KOPT-K1 (cell line): ENCODE measurements around the gene HBP1.
"Not testable (repeated sequence)": the region's sequence is repeated elsewhere in the genome, so short reads cannot be mapped to it uniquely, and the experiment has no call there.

ENCODE experiments used
- H3K27ac ChIP-seq: fragments of 200-600 bp; sonication (generic); 2 replicates; pipeline ENCODE4 v1.5.1; 2016; ENCODE audit warnings: antibody characterized with exemption, mild to moderate bottlenecking, low read depth, low read length; ENCODE audit not compliant: poor library complexity, severe bottlenecking
- H3K36me3 ChIP-seq: fragments of 200-600 bp; sonication (generic); 2 replicates; pipeline ENCODE4 v1.5.1; 2017; ENCODE audit warnings: antibody characterized with exemption, mild to moderate bottlenecking, low read length, moderate library complexity; ENCODE audit not compliant: insufficient read depth
- H3K9me3 ChIP-seq: fragments of 200-600 bp; sonication (generic); 2 replicates; pipeline ENCODE4 v1.5.1; 2017; ENCODE audit warnings: antibody characterized with exemption, low read length, mild to moderate bottlenecking; ENCODE audit not compliant: insufficient read depth, poor library complexity, severe bottlenecking

Gene HBP1, protein sequence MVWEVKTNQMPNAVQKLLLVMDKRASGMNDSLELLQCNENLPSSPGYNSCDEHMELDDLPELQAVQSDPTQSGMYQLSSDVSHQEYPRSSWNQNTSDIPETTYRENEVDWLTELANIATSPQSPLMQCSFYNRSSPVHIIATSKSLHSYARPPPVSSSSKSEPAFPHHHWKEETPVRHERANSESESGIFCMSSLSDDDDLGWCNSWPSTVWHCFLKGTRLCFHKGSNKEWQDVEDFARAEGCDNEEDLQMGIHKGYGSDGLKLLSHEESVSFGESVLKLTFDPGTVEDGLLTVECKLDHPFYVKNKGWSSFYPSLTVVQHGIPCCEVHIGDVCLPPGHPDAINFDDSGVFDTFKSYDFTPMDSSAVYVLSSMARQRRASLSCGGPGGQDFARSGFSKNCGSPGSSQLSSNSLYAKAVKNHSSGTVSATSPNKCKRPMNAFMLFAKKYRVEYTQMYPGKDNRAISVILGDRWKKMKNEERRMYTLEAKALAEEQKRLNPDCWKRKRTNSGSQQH

DNA sequence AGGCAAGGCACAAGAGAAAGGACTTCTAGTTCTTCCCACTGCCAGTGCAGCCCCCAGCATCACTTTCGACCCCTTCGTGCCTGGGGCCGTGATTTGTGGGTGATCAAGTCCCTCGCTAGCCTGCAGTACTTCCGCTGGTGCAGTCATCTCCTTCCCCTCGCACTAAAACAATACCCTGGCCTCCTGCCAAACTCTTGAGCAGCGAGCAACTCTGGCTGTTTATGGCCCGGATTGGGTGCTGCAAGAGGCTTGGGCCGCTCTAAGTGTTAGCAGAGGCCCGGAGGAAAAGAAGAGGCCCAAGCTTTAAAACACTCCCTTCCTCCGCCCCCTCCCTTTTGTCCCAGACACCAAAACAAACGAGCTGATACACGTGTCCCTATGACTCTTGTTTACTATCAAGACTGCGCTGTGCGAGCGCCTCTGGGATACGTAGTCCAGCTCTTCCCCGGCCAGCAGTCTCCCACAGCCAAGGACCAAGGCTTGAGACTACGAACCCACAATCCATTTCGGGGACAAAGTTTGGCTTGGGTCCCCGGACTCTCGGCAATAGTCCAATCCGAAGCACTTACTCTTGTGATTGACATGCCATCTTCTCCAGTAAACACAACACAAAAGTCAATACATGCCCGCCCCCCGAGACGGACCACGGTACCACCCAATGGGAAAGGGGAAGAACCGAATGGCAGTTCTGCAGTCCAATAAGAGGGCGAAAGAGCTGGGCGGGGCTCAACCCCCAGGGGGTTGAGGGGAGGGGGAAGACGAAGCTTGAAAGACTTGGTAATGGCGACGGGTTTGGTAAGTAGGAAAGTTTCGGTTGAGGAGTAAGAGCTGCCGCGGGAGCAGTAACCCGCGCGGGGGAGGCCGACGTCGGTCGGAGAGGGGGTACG, at the start of gene HBP1:
Gene HBP1, plus strand, starts transcription at position 771 of the 887 bp plus-strand sequence. CDS start 10,891 bp downstream, outside the sequence.
- H3K36me3 ChIP-seq, result no peaks in the 10 kb centered on the region
- H3K9me3 ChIP-seq, result no peaks in the 10 kb centered on the region
- peak within 1 kb of the TSS; percentile 76 for H3K27ac ChIP-seq

DNA sequence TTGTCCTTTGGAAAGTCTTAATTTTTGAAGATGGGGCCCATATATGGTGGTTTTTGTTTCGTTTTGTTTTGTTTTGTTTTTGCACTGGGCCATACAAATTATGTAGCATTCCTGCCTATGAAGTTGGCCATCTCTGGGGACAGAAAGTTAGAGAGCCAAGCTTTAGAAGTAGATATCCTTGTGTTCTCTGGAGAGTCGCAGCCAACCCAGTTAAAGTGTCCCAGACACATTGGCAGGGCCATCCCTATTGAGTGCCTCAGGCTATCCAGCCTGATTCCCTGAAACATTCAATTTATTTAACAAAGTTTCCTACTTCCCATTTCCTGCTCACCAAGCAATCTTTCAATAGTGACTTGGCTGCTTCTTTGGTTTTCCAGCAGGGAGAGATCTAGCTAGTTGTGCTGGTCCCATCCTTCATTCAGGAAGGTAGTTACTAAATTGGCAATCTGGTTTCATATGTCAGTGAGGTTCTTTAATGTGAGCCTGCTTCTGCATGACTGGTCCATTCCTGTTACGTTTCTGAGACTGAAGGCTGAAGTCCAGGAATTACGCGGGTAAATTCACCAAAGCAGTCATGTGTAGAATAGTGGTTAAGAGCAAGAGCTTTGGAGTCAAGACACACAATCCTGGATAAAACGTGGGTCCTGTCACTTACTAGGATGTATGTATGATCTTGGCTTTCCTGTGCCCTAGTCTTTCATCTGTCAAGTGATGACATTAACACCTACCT, 49.3 kb upstream of the HBP1 start:
- Histone ChIP-seq H3K36me3 (no peaks in the 10 kb centered on the region), H3K9me3 (no peaks in the 10 kb centered on the region), H3K27ac (no peak overlapping the region)

DNA sequence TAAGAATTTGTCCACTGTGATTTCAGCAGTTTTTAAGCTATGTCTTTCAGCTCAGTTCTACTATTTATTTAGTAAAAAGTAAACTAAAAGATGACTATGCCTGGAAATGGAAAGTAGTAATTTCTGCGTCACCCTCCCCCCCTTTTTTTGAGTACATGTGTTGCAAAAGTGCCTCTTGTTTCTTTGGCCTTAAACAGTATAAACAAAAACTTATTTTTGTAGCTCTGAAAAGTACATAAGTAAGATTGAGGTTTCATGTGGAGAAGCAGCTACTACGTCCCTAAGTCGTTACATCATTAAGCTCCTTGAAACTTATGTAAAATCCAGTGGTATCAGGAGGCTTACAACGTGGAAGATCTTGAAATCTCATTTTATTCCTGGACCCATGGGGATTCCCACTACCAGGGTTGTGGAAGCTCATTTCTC, 46.3 kb upstream of the HBP1 start:
- no peak overlapping the region for H3K27ac ChIP-seq
- no peaks in the 10 kb centered on the region for H3K36me3 ChIP-seq
- H3K9me3 ChIP-seq, result no peaks in the 10 kb centered on the region

DNA sequence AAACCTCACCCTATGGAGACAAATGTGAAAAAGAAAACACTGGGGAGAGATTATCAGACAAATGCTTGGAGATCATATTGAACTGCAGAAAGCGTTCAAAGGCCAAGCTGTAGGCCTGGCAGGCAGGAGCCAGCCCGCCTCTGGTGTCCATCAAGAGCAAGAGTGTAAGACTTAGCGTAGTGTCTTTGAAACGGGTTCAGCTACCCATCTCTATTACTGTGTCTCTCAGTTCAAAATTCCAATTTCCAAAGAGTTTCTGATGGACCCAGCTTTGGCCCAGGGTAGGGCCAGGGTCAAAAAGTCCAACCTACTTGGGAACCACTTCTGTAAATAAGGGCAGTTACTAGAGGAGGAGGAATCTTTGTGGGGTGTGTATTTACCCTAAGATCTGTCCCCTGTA, 45.4 kb upstream of the HBP1 start:
- Histone ChIP-seq H3K27ac (no peak overlapping the region), H3K9me3 (no peaks in the 10 kb centered on the region), H3K36me3 (no peaks in the 10 kb centered on the region)

DNA sequence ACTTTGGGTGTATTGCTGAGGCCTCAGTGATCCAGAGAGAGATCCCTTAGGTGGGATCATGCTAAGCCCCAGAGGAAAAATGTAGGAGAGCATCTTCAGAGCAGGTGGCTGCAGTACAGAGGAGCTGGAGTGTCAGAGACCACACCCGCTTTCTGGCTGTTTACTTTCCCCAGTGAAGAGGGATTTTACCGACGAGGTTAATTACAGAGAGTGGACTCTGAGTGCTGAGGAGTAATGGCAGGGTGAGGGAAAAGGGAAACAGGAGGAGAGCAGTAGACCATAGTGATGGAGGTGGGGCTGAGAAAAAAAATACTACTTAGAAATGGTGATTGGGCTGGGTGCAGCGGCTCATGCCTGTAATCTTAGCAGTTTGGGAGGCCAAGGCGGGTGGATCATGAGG, 43.3 kb upstream of the HBP1 start:
- Histone ChIP-seq H3K9me3 (no peaks in the 10 kb centered on the region), H3K36me3 (no peaks in the 10 kb centered on the region), H3K27ac (peak overlapping the region; percentile 69)

DNA sequence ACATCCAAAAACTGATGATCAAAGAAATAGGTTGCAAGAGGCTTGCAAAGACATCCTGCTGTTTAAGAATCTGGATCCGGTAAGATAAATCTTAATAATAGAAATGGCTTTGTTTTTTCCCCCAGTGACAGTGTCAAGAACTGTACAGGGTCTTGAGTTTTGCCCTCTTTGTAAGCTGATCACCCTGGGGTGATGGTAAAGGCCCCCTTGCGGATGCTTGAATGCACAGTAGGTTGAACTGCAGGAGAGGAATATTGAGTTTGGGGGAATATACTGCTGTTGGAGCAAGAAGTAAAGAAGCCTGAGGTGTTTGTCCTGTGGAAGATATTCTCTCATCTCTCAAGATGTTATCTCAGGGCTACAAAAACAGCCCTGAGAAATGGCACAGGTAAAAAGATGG, 40.6 kb upstream of the HBP1 start:
- Histone ChIP-seq H3K9me3 (no peaks in the 10 kb centered on the region), H3K36me3 (no peaks in the 10 kb centered on the region), H3K27ac (no peak overlapping the region)

DNA sequence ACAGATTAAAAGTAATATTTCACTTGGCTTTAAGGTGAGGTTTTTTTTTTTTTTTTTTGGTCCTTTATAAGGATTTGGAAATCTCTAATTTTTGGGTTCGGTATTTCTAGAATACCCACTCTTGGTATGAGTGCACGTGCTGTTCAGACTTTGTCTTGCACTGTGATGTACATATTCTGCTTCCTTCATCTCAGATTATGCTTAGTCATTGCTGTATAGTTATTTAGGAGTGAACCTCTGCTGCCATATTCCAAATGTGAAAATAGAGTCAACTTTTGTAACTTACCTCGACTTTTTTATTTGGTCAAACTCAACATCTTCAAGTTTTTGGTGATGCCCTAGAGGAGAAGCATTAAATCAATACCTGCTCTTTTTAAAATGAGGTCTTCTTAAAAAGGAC, 40.1 kb upstream of the HBP1 start:
- Histone ChIP-seq H3K27ac (no peak overlapping the region), H3K9me3 (no peaks in the 10 kb centered on the region), H3K36me3 (no peaks in the 10 kb centered on the region)

DNA sequence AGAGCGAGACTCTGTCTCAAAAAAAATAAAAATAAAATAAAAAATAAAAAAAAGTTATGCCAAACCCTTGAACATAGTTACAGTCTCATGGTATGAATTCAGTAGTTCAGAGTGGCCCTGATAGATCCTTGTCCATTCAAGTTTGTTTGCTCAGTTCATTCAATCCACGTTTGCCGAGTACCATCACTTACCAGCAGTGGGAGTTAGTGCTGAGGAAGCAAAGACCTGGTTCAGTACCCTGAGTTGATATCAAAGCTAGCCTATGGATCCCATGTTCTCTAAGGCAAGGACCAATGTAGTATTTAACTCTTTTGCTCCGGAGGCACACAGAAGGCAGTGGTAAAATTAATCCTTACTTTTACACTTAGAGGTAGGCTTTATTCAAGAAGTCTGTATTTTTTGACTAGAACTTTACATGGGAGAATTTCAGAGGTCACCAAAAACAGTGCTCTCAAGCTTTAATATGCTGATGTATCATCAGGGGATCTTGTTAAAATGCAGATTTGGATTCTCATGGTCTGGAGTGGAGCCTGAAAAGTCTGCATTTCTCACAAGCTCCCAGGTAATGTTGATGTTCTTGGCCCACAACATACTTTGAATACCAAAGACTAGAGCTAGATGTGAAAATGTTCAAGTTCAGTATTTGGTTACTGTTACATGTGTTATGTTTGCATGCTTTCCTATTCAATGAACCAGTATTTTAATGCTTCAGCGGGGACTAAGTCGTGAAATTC, 38.1 kb upstream of the HBP1 start:
- Histone ChIP-seq H3K9me3 (no peaks in the 10 kb centered on the region), H3K36me3 (no peaks in the 10 kb centered on the region), H3K27ac (no peak overlapping the region)

DNA sequence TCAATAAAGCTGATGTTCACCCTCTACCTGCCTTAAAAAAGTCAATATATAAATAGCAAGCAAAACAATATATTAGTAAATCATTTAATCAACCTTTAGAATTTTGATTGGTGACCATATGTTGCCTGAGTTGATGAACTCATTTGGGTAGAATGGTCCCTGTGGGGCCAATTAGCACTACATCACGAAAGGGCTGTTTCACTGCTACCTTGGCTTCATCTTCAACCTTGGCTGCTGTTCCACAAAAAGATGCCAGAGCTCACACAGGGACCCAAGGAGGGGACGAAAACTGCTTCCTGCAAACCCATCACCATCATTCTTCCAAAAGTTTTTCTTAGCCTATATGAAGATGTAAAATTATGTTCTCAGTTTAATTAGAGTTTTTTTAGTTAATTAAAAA, 35.4 kb upstream of the HBP1 start:
- Histone ChIP-seq H3K27ac (no peak overlapping the region), H3K9me3 (no peaks in the 10 kb centered on the region), H3K36me3 (no peaks in the 10 kb centered on the region)

DNA sequence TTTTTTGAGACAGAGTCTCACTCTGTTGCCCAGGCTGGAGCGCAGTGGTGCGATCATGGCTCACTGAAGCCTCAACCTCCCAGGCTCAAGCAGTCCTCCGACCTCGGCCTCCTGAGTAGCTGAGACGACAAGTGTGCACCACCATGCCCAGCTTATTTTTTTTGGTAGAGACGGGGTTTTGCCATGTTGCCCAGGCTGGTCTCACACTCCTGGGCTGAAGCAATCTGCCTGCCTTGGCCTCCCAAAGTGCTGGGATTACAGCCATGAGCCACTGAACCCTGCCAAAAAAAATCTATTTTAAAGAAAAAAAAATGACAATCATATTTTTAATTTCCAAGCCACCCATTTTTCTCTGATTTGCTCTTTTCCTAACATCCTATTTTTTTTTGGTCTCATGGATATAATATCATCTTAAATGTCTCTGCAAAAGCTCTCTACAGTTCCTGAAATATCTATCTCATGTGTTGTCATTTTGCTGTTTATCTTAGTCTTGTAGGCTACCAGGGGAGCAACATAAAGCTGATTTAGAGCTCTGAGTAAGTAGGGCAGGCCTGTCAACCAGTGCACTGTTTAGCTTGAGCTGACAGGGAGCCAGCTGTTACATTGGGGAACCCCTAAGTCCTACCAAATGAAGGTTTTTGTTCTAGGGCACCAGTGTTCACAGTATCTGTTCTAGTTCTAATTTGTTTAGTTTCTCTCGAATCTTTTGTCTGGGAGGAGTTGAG, 29.9 kb upstream of the HBP1 start:
- Histone ChIP-seq H3K9me3 (no peaks in the 10 kb centered on the region), H3K36me3 (no peaks in the 10 kb centered on the region), H3K27ac (no peak overlapping the region)

DNA sequence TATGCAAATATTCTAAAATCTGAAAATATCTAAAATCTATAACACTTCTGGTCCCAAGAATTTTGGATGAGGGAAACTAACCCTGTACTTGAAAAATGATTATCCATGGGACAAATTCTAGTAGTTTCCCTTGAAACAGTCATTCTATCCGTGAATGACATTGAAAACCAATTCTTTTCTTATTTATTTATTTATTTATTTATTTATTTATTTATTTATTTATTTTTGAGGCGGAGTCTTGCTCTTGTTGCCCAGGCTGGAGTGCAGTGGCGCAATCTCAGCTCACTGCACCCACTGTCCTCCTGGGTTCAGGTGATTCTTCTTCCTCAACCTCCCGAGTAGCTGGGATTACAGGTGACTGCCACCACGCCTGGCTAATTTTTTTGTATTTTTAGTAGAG, 24.9 kb upstream of the HBP1 start:
- not testable (repeated sequence) for H3K27ac ChIP-seq, H3K36me3 ChIP-seq, H3K9me3 ChIP-seq

DNA sequence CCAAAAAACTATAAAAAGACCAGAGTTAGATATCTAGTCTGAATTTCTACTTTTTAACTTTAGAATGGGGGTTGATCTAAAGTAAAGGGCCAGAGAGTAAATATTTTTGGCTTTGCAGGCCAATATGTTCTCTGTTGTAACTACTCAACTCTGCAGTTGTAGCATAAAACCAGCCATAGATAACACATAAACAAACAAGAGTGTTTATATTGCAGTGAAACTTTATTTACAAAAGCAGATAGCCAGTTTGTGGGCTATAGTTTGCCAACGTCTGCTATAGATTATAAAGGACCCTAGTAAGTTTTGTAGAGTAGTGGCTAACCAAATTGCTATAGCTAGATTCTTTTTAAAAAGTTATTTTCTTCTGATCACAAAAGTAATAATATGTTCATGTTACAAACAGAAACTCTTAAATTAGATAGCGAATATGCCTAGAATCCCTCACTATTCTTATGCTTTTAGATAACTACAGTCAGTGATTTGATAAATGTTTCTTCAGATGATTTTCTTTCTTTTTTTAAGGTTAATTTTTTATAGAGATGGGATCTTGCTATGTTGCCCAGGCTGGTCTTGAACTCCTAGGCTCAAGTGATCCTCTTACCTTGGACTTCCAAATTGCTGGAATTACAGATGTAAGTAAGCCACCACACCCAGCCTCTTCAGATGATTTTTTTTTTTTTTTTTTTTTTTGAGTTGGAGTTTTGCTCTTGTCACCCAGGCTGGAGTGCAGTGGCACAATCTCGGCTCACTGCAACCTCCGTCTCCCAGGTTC, 23.6 kb upstream of the HBP1 start:
- Histone ChIP-seq H3K36me3 (no peaks in the 10 kb centered on the region), H3K9me3 (no peaks in the 10 kb centered on the region), H3K27ac (no peak overlapping the region)
